A673 (cell line): ENCODE results near the gene EPHB6. TPM values are rescaled to one million over a fixed set of nuclear protein-coding genes. Genes with fewer than 3 reads are reported as not detected.

ENCODE experiments used
- BruUV-seq: library from RNA; stranded (reverse); fragments of 400-500 nt; replicated peaks from 2 replicates; lab custom pipeline; 2021; lab: Mats Ljungman, UMichigan
- CTCF ChIA-PET: fragments of 300-600 bp; sonication (Branson Sonifier 250); formaldehyde crosslinking; loops from one replicate; lab custom pipeline; 2022; ENCODE audit warnings: antibody characterized with exemption; lab: Charles Lee
- POLR2A ChIA-PET: fragments of 300-600 bp; sonication (Branson Sonifier 250); formaldehyde crosslinking; loops from one replicate; lab custom pipeline; 2022; ENCODE audit warnings: antibody characterized with exemption; ENCODE audit not compliant: low non-redundant PET; lab: Charles Lee
- DNase-seq: peaks from one replicate; pipeline ENCODE4 v3.0.0-alpha.2; 2015; ENCODE audit warnings: low spot score
- H3K27ac ChIP-seq: fragments of 200-600 bp; sonication (generic); 2 replicates; pipeline ENCODE4 v1.5.1; 2016; ENCODE audit warnings: mixed run types, low read depth, mild to moderate bottlenecking, mixed read lengths, antibody characterized with exemption, low read length; ENCODE audit not compliant: poor library complexity, severe bottlenecking
- H3K27me3 ChIP-seq: fragments of 200-600 bp; sonication (generic); replicated peaks from 2 replicates; pipeline ENCODE4 v1.6.1; 2017; ENCODE audit warnings: mixed run types, low read depth, mild to moderate bottlenecking, mixed read lengths, antibody characterized with exemption, low read length; ENCODE audit not compliant: insufficient read depth, poor library complexity
- H3K36me3 ChIP-seq: fragments of 200-600 bp; sonication (generic); 2 replicates; pipeline ENCODE4 v1.6.1; 2016; ENCODE audit warnings: mixed run types, mild to moderate bottlenecking, mixed read lengths, antibody characterized with exemption, low read length; ENCODE audit not compliant: insufficient read depth, poor library complexity, severe bottlenecking
- H3K4me1 ChIP-seq: fragments of 200-600 bp; sonication (generic); 2 replicates; pipeline ENCODE4 v1.6.1; 2017; ENCODE audit warnings: mixed run types, mild to moderate bottlenecking, mixed read lengths, antibody characterized with exemption, low read length; ENCODE audit not compliant: insufficient read depth, poor library complexity, severe bottlenecking
- H3K4me3 ChIP-seq: fragments of 200-600 bp; sonication (generic); 2 replicates; pipeline ENCODE4 v1.5.1; 2016; ENCODE audit warnings: low read depth, mixed run types, mild to moderate bottlenecking, mixed read lengths, low read length; ENCODE audit not compliant: poor library complexity, severe bottlenecking
- H3K9me3 ChIP-seq: fragments of 200-600 bp; sonication (generic); 2 replicates; pipeline ENCODE4 v1.6.1; 2016; ENCODE audit warnings: mixed run types, low read depth, mild to moderate bottlenecking, mixed read lengths, antibody characterized with exemption, low read length; ENCODE audit not compliant: poor library complexity, severe bottlenecking
- CTCF ChIP-seq: fragments of 300-800, 200-600 bp; sonication (generic); conservative IDR thresholded peaks from 2 replicates; pipeline ENCODE4 v1.5.1; 2017; ENCODE audit warnings: low read depth, mild to moderate bottlenecking, antibody characterized with exemption, low read length, moderate library complexity, mixed read lengths
- EZH2 ChIP-seq: fragments of 200-600 bp; sonication (generic); IDR thresholded peaks from 2 replicates; pipeline ENCODE4 v1.6.1; 2017; ENCODE audit warnings: borderline replicate concordance, low read depth, mild to moderate bottlenecking, mixed read lengths, antibody characterized with exemption, low read length; ENCODE audit not compliant: poor library complexity, severe bottlenecking
- intact Hi-C: fragments of 100-400 bp; cut with micrococcal nuclease; formaldehyde crosslinking; loops from one replicate; pipeline ENCODE4 v1.10.0; 2022; ENCODE audit not compliant: unreplicated experiment
- total RNA-seq: library from RNA; stranded (reverse); gene quantifications from 2 replicates; pipeline ENCODE4 v1.2.3, GENCODE V29; 2021

Gene EPHB6
- total RNA-seq, 1 experiment from 2014 or later, result 0.49 TPM

GRCh38 chr7:142867398-142868187, 12.7 kb downstream of the EPHB6 start:
- ChIA-PET POLR2A (no interaction called here), CTCF (no interaction called here)
- no peak for TF ChIP-seq EZH2
- TF ChIP-seq CTCF, result no peak
- intact Hi-C loops, result no loop called here
- Histone ChIP-seq H3K9me3 (no peaks in the 10 kb centered on the region), H3K4me3 (no peak overlapping the region), H3K27me3 (peaks cover 5% of the 10 kb centered on the region), H3K27ac (no peak overlapping the region), H3K36me3 (no peaks in the 10 kb centered on the region), H3K4me1 (no peaks in the 10 kb centered on the region)
- no TSS peak for BruUV-seq
- no peak for DNase-seq

- Histone ChIP-seq H3K4me1 (no peaks in the 10 kb centered on the region), H3K27ac (no peak overlapping the region), H3K36me3 (no peaks in the 10 kb centered on the region), H3K27me3 (no peaks in the 10 kb centered on the region), H3K4me3 (no peak overlapping the region), H3K9me3 (no peaks in the 10 kb centered on the region)
- ChIA-PET POLR2A (no interaction called here), CTCF (no interaction called here)
- intact Hi-C loops, result no loop called here
- no TSS peak for BruUV-seq
- TF ChIP-seq EZH2 (no peak), CTCF (no peak)
- no peak for DNase-seq
Observed at GRCh38 chr7:142868188-142868985, 13.5 kb downstream of the EPHB6 start.

GRCh38 chr7:142868986-142869415, 14.1 kb downstream of the EPHB6 start:
- CTCF ChIA-PET, result no interaction called here
- no peak for DNase-seq
- Histone ChIP-seq H3K4me3 (no peak overlapping the region), H3K9me3 (no peaks in the 10 kb centered on the region), H3K36me3 (no peaks in the 10 kb centered on the region), H3K4me1 (no peaks in the 10 kb centered on the region), H3K27ac (no peak overlapping the region), H3K27me3 (no peaks in the 10 kb centered on the region)
- intact Hi-C loops, result no loop called here
- TF ChIP-seq EZH2 (no peak), CTCF (no peak)
- BruUV-seq, result no TSS peak
- POLR2A ChIA-PET, result no interaction called here
